ENCODE data around the gene PXMP2.

DNA sequence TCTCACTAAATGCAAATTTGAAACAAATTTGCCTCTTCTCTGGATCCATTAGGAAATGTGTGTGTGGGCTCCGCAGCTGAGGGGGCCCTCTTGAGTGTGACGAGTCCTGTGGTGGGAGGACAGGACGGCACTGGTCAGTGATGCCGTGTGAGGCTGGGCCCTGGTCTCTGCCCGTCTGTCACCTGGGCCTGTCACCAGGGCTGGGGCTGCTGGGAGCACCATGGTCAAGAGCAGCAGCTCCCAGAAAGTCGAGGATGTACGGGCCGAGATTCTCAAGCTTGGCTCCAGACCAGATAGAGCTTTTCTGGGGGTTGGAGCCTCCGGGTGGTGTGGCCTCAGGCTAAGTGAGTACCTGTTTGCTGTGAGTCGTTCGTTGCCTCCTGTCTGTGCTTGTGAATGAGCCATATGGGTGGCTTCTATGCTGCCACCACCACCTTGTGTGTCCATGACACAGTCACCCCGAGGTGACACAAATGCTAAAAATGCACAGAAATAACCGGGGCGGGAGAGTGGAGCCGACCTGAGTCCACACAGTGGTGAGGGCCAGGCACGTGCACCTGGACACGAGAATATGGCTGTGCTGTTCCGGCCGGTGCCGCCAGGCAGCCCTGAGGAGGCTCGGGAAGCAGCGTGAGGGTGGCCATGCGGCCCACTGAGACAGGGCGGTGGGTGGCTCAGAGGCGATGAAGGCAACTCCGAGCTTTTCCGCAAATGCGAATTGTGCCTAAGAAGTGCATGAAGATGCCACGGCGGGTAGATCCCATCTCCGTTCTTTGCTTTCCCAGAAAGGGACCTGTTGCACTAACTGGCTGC lies 32.0 kb downstream of the PXMP2 start:
- TF ChIP-seq, protein P1, sequence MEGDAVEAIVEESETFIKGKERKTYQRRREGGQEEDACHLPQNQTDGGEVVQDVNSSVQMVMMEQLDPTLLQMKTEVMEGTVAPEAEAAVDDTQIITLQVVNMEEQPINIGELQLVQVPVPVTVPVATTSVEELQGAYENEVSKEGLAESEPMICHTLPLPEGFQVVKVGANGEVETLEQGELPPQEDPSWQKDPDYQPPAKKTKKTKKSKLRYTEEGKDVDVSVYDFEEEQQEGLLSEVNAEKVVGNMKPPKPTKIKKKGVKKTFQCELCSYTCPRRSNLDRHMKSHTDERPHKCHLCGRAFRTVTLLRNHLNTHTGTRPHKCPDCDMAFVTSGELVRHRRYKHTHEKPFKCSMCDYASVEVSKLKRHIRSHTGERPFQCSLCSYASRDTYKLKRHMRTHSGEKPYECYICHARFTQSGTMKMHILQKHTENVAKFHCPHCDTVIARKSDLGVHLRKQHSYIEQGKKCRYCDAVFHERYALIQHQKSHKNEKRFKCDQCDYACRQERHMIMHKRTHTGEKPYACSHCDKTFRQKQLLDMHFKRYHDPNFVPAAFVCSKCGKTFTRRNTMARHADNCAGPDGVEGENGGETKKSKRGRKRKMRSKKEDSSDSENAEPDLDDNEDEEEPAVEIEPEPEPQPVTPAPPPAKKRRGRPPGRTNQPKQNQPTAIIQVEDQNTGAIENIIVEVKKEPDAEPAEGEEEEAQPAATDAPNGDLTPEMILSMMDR (conservative IDR thresholded peaks at IDR 0.05; ENCODE audit: low read depth, low read length), result no peak
- TF ChIP-seq EZH2 (IDR thresholded peaks at IDR 0.05; ENCODE audit: low read length, unreplicated experiment), result no peak
- no peak for TF ChIP-seq EZH2phosphoT487 (IDR thresholded peaks at IDR 0.05; ENCODE audit: borderline replicate concordance, low read length)
